Ascending aorta (tissue), 2 donors: ENCODE results near the gene E2F6. TPM values are rescaled to one million over a fixed set of nuclear protein-coding genes. Genes with fewer than 3 reads are reported as not detected.

Experiments
- DNase-seq, 2 donors: peaks; one replicate each; pipeline ENCODE4 v3.0.0-alpha.2; 2019; ENCODE audit warnings: low spot score in 2 of 2
- H3K27ac ChIP-seq, 2 donors: fragments of 200-600 bp; sonication (generic); one replicate each; pipeline ENCODE4 v1.5.1; 2016 to 2017; ENCODE audit warnings: mild to moderate bottlenecking in 1 of 2
- H3K27me3 ChIP-seq: fragments of 200-600 bp; sonication (generic); one replicate; pipeline ENCODE4 v1.5.1; 2017
- H3K36me3 ChIP-seq, 2 donors: fragments of 200-600 bp; sonication (generic); one replicate each; pipeline ENCODE4 v1.5.1; 2016
- H3K4me1 ChIP-seq, 2 donors: fragments of 200-600 bp; sonication (generic); one replicate each; pipeline ENCODE4 v1.5.1; 2016 to 2017; ENCODE audit warnings: mild to moderate bottlenecking in 1 of 2
- H3K4me3 ChIP-seq, 2 donors: fragments of 200-600 bp; sonication (generic); one replicate each; pipeline ENCODE4 v1.5.1; 2016 to 2017; ENCODE audit warnings: mild to moderate bottlenecking in 1 of 2
- H3K9me3 ChIP-seq, 2 donors: fragments of 200-600 bp; sonication (generic); one replicate each; pipeline ENCODE4 v1.5.1; 2016
- intact Hi-C: fragments of 100-400 bp; cut with DNase I; formaldehyde crosslinking; loops from one replicate; pipeline ENCODE4 v1.15.1; 2023
- total RNA-seq: library from RNA; depleted of rRNA; stranded (reverse); fragments of >200 nt; gene quantifications from one replicate; pipeline ENCODE4 v1.1.0, GENCODE V29; 2016
- TF ChIP-seq, protein P1 (sequence below), 3 experiments: fragments of 200-600 bp in 2 of 3; fragments of 450-650 bp in 1 of 3; sonication (generic) in 2 of 3; IDR thresholded peaks; one replicate each; pipeline ENCODE4 v1.5.1; 2016 to 2019; ENCODE audit warnings: antibody characterized with exemption in 3 of 3, mild to moderate bottlenecking in 1 of 3, moderate library complexity in 1 of 3

Gene E2F6
- total RNA-seq, 1 donor from 2014 or later = 1.9 TPM

DNA sequence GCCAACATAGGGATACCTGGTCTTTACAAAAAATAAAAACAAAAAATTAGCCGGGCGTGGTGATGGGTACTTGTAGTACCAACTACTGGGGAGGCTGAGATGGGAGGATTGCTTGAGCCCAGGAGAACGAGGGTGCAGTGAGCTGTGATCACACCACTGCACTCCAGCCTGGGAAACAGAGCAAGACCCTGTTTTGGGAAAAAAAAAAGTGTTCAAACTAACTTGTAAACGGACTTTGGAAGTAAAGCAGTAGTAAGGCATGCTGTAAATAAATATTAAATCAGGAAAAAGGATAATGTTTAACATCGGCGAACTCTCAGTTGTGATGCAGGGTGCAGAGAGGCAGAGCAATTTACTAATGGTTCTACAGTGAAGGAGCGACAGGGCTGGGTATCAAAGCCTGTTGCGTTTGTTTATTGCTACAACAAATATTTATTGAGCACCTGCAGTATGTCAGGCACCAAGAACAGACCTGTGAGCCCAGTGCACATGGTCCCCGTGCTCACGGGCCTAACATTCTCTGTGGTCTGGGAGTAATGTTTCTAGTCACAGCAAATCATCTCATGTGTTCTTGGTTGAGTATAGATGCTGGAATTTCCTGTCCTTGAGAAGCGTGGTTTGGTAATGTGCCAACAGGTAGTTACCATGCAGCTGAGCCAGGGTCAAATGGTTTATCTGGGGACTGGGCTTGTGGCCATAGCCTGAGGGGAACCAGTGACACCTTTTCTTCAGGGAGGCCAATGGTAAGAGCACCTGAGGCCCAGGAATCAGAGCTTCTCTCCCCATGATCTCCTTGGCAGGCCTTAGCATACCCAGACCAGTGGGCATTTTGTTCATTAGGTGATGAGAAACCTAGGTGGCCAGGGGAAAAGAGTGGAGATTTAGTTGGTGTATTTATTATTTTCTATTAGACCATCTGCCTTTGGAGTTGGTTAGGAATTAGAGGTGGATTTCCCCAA lies 40.0 kb upstream of the E2F6 start:
- TF ChIP-seq, protein P1, sequence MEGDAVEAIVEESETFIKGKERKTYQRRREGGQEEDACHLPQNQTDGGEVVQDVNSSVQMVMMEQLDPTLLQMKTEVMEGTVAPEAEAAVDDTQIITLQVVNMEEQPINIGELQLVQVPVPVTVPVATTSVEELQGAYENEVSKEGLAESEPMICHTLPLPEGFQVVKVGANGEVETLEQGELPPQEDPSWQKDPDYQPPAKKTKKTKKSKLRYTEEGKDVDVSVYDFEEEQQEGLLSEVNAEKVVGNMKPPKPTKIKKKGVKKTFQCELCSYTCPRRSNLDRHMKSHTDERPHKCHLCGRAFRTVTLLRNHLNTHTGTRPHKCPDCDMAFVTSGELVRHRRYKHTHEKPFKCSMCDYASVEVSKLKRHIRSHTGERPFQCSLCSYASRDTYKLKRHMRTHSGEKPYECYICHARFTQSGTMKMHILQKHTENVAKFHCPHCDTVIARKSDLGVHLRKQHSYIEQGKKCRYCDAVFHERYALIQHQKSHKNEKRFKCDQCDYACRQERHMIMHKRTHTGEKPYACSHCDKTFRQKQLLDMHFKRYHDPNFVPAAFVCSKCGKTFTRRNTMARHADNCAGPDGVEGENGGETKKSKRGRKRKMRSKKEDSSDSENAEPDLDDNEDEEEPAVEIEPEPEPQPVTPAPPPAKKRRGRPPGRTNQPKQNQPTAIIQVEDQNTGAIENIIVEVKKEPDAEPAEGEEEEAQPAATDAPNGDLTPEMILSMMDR (IDR thresholded peaks at IDR 0.05) = no peak
- Histone ChIP-seq H3K36me3 (no peaks in the 10 kb centered on the region), H3K4me1 (no peaks in the 10 kb centered on the region), H3K4me3 (no peak overlapping the region), H3K9me3 (no peaks in the 10 kb centered on the region), H3K27ac (no peak overlapping the region), H3K27me3 (no peaks in the 10 kb centered on the region)
- no peak for DNase-seq
- intact Hi-C loops = no loop called here

DNA sequence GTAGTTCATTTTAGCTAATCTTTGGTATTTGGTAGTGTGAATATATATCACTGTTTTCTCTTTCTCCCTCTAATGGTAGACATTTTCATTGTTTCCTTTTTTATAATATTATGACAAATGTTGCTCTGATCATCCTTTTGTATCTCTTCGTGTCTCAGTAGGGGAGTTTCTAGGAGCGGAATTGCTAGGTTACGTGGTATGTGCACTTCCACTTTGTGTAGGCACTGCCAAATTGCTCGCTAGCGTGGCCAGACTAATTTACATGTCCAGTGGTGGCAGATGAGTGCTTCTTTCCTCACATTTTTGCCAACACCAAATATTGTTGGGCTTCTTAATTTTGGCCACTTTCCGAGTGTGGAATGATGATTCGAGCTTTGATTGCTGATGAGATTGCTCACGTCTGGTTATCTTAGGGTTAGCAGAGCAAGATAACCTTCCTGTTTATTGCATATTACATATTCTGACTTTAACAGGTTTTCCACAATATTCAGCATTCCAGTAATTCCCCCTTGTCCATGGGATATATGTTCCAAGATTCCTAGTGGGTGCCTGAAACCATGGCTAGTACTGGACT lies 37.5 kb upstream of the E2F6 start:
- H3K36me3 ChIP-seq = no peaks in the 10 kb centered on the region
- no peaks in the 10 kb centered on the region for H3K4me1 ChIP-seq
- intact Hi-C loops = no loop called here
- H3K4me3 ChIP-seq = no peak overlapping the region
- H3K27me3 ChIP-seq = no peaks in the 10 kb centered on the region
- H3K9me3 ChIP-seq = no peaks in the 10 kb centered on the region
- TF ChIP-seq, protein P1 (IDR thresholded peaks at IDR 0.05) = no peak
- no peak overlapping the region for H3K27ac ChIP-seq
- no peak for DNase-seq

DNA sequence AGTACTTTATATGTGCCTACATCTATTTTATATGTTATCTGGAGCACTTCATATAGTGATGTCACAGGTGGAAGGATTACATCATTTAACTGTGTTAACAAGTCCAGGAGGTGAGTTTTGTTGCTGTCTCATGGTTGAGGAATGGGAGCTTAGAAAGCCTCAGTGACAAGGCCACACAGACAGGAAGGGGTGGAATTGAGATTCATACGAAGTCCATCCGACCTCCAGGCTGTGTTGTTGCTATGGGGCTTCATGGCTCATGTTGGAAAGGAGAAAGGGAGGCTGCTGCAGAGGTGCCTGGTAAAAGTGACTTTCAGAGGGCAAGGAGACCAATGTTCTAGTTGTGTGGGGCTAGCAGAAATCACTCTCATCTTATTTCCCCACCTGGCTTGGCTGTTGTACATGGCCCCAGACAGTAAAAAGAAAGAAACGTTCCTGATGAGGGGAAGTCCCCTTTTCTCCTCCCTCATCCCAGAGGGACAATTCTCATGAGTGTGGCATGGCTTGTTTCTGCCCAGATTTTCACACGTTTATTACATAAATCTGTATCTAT lies 36.9 kb upstream of the E2F6 start:
- H3K9me3 ChIP-seq = no peaks in the 10 kb centered on the region
- H3K27me3 ChIP-seq = no peaks in the 10 kb centered on the region
- H3K4me3 ChIP-seq = no peak overlapping the region
- H3K27ac ChIP-seq = no peak overlapping the region
- TF ChIP-seq, protein P1 (IDR thresholded peaks at IDR 0.05) = no peak
- intact Hi-C loops = no loop called here
- no peaks in the 10 kb centered on the region for H3K4me1 ChIP-seq
- DNase-seq = no peak
- H3K36me3 ChIP-seq = no peaks in the 10 kb centered on the region

DNA sequence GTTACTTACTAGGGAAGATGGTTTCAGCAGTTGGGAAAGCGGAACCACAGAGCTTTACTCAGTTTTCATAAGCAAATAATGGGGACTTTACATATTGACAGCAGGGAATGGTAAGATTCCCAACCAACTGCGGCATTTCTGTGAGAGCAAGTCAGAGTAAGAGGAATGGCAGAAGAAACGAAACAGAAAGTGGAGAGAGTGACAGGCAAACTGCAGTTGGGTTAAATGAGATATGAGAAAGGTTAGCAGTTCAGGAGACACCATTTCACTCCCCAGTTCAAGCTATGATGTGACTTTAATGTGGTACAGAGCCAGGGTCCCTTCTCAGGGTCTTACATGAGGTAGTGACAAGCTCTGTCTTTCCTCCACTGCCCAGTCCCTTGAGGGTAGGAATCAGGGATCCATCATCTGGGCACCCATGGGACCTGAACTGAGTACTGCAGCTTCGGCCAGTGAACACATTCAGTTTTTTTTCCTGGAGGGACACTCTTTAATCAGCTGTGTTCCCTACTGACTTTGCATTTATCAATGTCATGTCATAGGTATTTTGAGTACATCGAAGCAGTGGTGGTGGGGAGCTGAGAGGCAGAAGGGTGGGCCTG lies 34.8 kb upstream of the E2F6 start:
- no peak for DNase-seq
- Histone ChIP-seq H3K27me3 (no peaks in the 10 kb centered on the region), H3K9me3 (no peaks in the 10 kb centered on the region), H3K4me3 (no peak overlapping the region), H3K4me1 (no peaks in the 10 kb centered on the region), H3K36me3 (no peaks in the 10 kb centered on the region), H3K27ac (no peak overlapping the region)
- intact Hi-C loops = no loop called here
- TF ChIP-seq, protein P1 (IDR thresholded peaks at IDR 0.05) = no peak

DNA sequence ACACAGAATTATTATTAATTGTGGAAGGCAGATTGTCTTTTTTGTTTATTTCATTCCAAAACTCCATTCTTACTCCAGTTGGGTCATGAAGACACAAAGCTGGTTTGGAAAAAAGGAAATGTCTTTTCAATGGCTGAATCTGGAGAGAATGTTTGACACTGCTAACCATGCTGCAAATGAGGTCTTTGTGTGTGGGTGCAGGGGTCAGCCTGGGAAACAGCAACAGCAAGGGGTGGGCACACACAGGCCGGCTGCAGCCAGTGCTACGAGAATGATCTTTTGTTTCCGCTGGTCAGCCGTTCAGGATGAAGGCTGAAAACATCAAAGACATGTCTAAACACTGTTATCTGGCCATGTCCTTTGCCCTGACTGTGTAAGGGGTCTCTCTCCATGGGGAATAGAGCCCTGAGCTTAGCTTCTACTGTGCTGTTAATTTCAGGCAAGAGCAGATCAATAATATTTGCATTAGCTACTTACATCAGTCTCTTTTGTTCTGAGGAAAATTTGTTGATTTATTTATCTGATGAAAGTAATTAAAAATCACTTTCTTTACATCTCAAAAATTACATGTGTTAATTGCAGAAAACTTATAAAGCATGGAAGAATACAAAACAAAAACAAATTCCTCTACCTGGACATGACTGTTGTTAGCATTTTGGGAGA lies 33.3 kb upstream of the E2F6 start:
- no peaks in the 10 kb centered on the region for H3K4me1 ChIP-seq
- no peaks in the 10 kb centered on the region for H3K27me3 ChIP-seq
- intact Hi-C loops = no loop called here
- TF ChIP-seq, protein P1 (IDR thresholded peaks at IDR 0.05) = no peak
- H3K9me3 ChIP-seq = no peaks in the 10 kb centered on the region
- H3K36me3 ChIP-seq = no peaks in the 10 kb centered on the region
- no peak for DNase-seq
- H3K27ac ChIP-seq = no peak overlapping the region
- no peak overlapping the region for H3K4me3 ChIP-seq
